Sigmoid colon (tissue), 7 donors: ENCODE measurements around the gene FAXC. TPM values are rescaled to one million over a fixed set of nuclear protein-coding genes. Genes with fewer than 3 reads are reported as not detected.

Experiments used
- DNase-seq: peaks from one replicate; pipeline ENCODE4 v3.0.0-alpha.2; 2019
- H3K27ac ChIP-seq, 4 donors: fragments of 200-600 bp; sonication (generic); one replicate each; pipeline ENCODE4 v1.5.1; 2016 to 2019; ENCODE audit warnings: mild to moderate bottlenecking in 1 of 4
- H3K27me3 ChIP-seq, 3 donors: fragments of 200-600 bp; sonication (generic); one replicate each; pipeline ENCODE4 v1.5.1; 2019; ENCODE audit warnings: mild to moderate bottlenecking in 1 of 3
- H3K36me3 ChIP-seq, 4 donors: fragments of 200-600 bp; sonication (generic); one replicate each; pipeline ENCODE4 v1.5.1; 2016 to 2019
- H3K4me1 ChIP-seq, 4 donors: fragments of 200-600 bp; sonication (generic); one replicate each; pipeline ENCODE4 v1.5.1; 2017 to 2019
- H3K4me3 ChIP-seq, 4 donors: fragments of 200-600 bp; sonication (generic); one replicate each; pipeline ENCODE4 v1.5.1; 2017 to 2019; ENCODE audit warnings: mild to moderate bottlenecking in 2 of 4, moderate library complexity in 1 of 4
- H3K9me3 ChIP-seq, 4 donors: fragments of 200-600 bp in 3 of 4; sonication (generic) in 3 of 4; one replicate each; pipeline versions ENCODE4 v1.5.1 to v1.6.1; 2013 to 2019
- EP300 ChIP-seq, 4 donors: sonication (generic); formaldehyde crosslinking; IDR thresholded peaks; one replicate each; pipeline ENCODE4 v1.6.1; 2017; ENCODE audit warnings: antibody characterized with exemption in 4 of 4
- POLR2A ChIP-seq, 2 donors: fragments of 450-650 bp; IDR thresholded peaks; one replicate each; pipeline ENCODE4 v1.6.1; 2016; ENCODE audit warnings: antibody characterized with exemption in 2 of 2, mild to moderate bottlenecking in 2 of 2, moderate library complexity in 2 of 2
- POLR2AphosphoS5 ChIP-seq, 4 donors: sonication (generic); formaldehyde crosslinking; IDR thresholded peaks; one replicate each; pipeline ENCODE4 v1.6.1; 2017; ENCODE audit warnings: antibody characterized with exemption in 4 of 4
- WGBS, 2 donors: extraction: QIAGEN DNeasy Blood & Tissue Kit; methylation state at CpG; one replicate each; pipeline ENCODE4 v1.1.7; 2013; 5-methylcytosine and 5-hydroxymethylcytosine counted together
- intact Hi-C: fragments of 100-400 bp; cut with DNase I; formaldehyde crosslinking; loops from one replicate; pipeline ENCODE4 v1.15.1; 2023
- polyA plus RNA-seq, 3 donors: library from polyadenylated mRNA; stranded (reverse); fragments of 200-250 nt; gene quantifications; one replicate each; pipeline ENCODE4 v1.2.3, GENCODE V29; 2013
- total RNA-seq, 4 donors: library from RNA; depleted of rRNA; stranded (reverse); fragments of >200 nt; gene quantifications; one replicate each; pipeline ENCODE4 v1.1.0, GENCODE V29; 2016
- TF ChIP-seq, protein P1 (sequence below), 4 experiments: fragments of 450-650 bp in 3 of 4; fragments of 200-600 bp in 1 of 4; IDR thresholded peaks; one replicate each; pipeline ENCODE4 v1.5.1; 2016 to 2019; ENCODE audit warnings: antibody characterized with exemption in 4 of 4, mild to moderate bottlenecking in 3 of 4, moderate library complexity in 2 of 4
- donor health status: healthy with polysubstance abuse.
- donor health status: Bipolar disorder and iron deficiency.
- donor health status: healthy.

The FAXC gene
- total and polyA plus RNA-seq, 7 donors, result under 0.01 to 54.0 (median 23.1) TPM

- Histone ChIP-seq H3K4me1 (peaks cover 0 to 17% (median 15%) of the 10 kb centered on the region in 4 donors), H3K9me3 (no peaks in the 10 kb centered on the region), H3K27ac (no peak overlapping the region), H3K27me3 (no peaks in the 10 kb centered on the region), H3K36me3 (peaks cover 0 to 28% (median 6%) of the 10 kb centered on the region in 4 donors), H3K4me3 (no peak overlapping the region)
- intact Hi-C loops, result no loop called here
- DNase-seq, result no peak
- WGBS, 2 donors, result 92% methylated on average over 5 of the region's 5 CpGs
- no peak for TF ChIP-seq EP300 (IDR thresholded peaks at IDR 0.05)
- TF ChIP-seq, protein P1, sequence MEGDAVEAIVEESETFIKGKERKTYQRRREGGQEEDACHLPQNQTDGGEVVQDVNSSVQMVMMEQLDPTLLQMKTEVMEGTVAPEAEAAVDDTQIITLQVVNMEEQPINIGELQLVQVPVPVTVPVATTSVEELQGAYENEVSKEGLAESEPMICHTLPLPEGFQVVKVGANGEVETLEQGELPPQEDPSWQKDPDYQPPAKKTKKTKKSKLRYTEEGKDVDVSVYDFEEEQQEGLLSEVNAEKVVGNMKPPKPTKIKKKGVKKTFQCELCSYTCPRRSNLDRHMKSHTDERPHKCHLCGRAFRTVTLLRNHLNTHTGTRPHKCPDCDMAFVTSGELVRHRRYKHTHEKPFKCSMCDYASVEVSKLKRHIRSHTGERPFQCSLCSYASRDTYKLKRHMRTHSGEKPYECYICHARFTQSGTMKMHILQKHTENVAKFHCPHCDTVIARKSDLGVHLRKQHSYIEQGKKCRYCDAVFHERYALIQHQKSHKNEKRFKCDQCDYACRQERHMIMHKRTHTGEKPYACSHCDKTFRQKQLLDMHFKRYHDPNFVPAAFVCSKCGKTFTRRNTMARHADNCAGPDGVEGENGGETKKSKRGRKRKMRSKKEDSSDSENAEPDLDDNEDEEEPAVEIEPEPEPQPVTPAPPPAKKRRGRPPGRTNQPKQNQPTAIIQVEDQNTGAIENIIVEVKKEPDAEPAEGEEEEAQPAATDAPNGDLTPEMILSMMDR (IDR thresholded peaks at IDR 0.05), result no peak
- no peak for TF ChIP-seq POLR2AphosphoS5 (IDR thresholded peaks at IDR 0.05)
- TF ChIP-seq POLR2A (IDR thresholded peaks at IDR 0.05), result no peak
Observed at GRCh38 chr6:99305021-99305554, 44.4 kb downstream of the FAXC start.

DNA sequence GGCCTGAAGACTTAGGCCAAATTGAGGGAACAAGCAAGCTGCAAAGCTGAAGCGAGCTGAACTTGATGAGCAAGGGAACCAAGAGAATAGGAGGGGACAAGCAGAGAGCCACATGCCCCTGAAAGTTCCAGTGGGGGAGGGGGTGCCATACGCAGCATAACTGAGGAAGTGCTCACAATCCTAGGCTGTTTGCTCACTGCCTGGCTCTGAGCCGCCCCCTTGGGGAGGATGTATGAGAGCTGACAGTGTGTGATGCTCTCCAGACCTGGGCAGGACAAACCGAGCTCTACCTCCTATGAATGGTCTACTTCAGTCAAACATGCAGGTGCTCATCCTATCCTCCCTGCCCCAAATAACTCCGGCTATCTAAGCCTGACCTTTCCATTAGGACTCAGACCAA, 52.1 kb downstream of the FAXC start:
- WGBS, 2 donors, result 83 to 93% methylated on average over 5 of the region's 5 CpGs
- Histone ChIP-seq H3K27me3 (no peaks in the 10 kb centered on the region), H3K36me3 (peaks cover 0 to 6% (median 0%) of the 10 kb centered on the region in 4 donors), H3K4me3 (no peak overlapping the region), H3K27ac (no peak overlapping the region), H3K4me1 (peaks cover 0 to 25% (median 17%) of the 10 kb centered on the region in 4 donors), H3K9me3 (no peaks in the 10 kb centered on the region)
- no peak for DNase-seq
- intact Hi-C loops, result no loop called here
- TF ChIP-seq EP300 (IDR thresholded peaks at IDR 0.05) (no peak), POLR2AphosphoS5 (IDR thresholded peaks at IDR 0.05) (no peak), POLR2A (IDR thresholded peaks at IDR 0.05) (no peak)
- TF ChIP-seq, protein P1 (IDR thresholded peaks at IDR 0.05), result no peak

GRCh38 chr6:99297006-99297405, 52.5 kb downstream of the FAXC start:
- TF ChIP-seq EP300 (IDR thresholded peaks at IDR 0.05) (no peak), POLR2AphosphoS5 (IDR thresholded peaks at IDR 0.05) (no peak), POLR2A (IDR thresholded peaks at IDR 0.05) (no peak)
- TF ChIP-seq, protein P1 (IDR thresholded peaks at IDR 0.05), result no peak
- no peak overlapping the region for H3K4me3 ChIP-seq
- H3K4me1 ChIP-seq, result peaks cover 0 to 23% (median 14%) of the 10 kb centered on the region in 4 donors
- H3K27ac ChIP-seq, result no peak overlapping the region
- no peaks in the 10 kb centered on the region for H3K9me3 ChIP-seq
- H3K27me3 ChIP-seq, result no peaks in the 10 kb centered on the region
- peaks cover 0 to 6% (median 0%) of the 10 kb centered on the region in 4 donors for H3K36me3 ChIP-seq
- intact Hi-C loops, result no loop called here
- WGBS, 2 donors, result 98 to 100% methylated on average over 1 of the region's 1 CpG
- DNase-seq, result no peak

GRCh38 chr6:99296261-99296660, 53.2 kb downstream of the FAXC start:
- intact Hi-C loops, result no loop called here
- WGBS, 2 donors, result 88 to 89% methylated on average over 5 of the region's 5 CpGs
- DNase-seq, result no peak

More at GRCh38 chr6:99296261-99296660, 53.2 kb downstream of the FAXC start:
- peaks cover 0 to 15% (median 7%) of the 10 kb centered on the region in 4 donors for H3K4me1 ChIP-seq
- H3K36me3 ChIP-seq, result peaks cover 0 to 11% (median 1%) of the 10 kb centered on the region in 4 donors
- no peak overlapping the region for H3K4me3 ChIP-seq
- H3K27me3 ChIP-seq, result no peaks in the 10 kb centered on the region
- no peak overlapping the region for H3K27ac ChIP-seq
- TF ChIP-seq EP300 (IDR thresholded peaks at IDR 0.05) (no peak), POLR2A (IDR thresholded peaks at IDR 0.05) (no peak), POLR2AphosphoS5 (IDR thresholded peaks at IDR 0.05) (no peak)
- TF ChIP-seq, protein P1 (IDR thresholded peaks at IDR 0.05), result no peak
- H3K9me3 ChIP-seq, result no peaks in the 10 kb centered on the region
